SH-SY5Y (cell line): ENCODE measurements around the gene ERICH6.

ENCODE experiments used
- GATA2 ChIP-seq: IDR thresholded peaks from 2 replicates; pipeline ENCODE4 v1.6.1; 2011; ENCODE audit warnings: mild to moderate bottlenecking, low read depth, low read length
- GATA3 ChIP-seq: IDR thresholded peaks from 2 replicates; pipeline ENCODE4 v1.6.1; 2011; ENCODE audit warnings: low read depth, mild to moderate bottlenecking, low read length, moderate library complexity

- TF ChIP-seq GATA3 (no peak), GATA2 (no peak)
Observed at GRCh38 chr3:150611666-150612065, 92.1 kb downstream of the ERICH6 start.
